Measurements from ENCODE around the gene AGMO.

AGMO gene

DNA sequence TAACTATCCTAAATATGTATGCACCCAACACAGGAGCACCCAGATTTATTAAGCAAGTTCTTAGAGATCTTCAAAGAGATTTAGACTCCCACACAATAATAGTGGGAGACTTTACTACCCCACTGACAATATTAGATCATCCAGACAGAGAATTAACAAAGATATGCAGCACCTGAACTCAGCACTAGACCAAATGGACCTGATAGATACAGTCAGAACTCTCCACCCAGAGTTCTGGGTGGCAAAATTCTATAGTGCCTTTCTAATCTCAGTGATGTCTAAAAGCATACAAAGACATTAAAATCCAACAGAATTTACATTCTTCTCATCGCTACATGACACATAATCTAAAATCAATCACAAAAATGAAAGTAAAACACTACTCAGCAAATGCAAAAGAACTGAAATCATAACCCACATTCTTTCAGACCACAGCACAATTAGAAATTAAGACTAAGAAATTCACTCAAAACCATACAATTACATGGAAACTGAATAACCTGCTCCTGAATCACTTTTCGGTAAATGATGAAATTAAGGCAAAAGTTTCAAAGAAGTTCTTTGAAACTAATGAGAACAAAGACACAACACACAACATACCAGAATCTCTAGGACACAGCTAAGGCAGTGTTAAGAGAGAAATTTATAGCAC, 183.2 kb downstream of the AGMO start:
- TF ChIP-seq, protein P1, sequence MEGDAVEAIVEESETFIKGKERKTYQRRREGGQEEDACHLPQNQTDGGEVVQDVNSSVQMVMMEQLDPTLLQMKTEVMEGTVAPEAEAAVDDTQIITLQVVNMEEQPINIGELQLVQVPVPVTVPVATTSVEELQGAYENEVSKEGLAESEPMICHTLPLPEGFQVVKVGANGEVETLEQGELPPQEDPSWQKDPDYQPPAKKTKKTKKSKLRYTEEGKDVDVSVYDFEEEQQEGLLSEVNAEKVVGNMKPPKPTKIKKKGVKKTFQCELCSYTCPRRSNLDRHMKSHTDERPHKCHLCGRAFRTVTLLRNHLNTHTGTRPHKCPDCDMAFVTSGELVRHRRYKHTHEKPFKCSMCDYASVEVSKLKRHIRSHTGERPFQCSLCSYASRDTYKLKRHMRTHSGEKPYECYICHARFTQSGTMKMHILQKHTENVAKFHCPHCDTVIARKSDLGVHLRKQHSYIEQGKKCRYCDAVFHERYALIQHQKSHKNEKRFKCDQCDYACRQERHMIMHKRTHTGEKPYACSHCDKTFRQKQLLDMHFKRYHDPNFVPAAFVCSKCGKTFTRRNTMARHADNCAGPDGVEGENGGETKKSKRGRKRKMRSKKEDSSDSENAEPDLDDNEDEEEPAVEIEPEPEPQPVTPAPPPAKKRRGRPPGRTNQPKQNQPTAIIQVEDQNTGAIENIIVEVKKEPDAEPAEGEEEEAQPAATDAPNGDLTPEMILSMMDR (IDR thresholded peaks at IDR 0.05), result no peak

DNA sequence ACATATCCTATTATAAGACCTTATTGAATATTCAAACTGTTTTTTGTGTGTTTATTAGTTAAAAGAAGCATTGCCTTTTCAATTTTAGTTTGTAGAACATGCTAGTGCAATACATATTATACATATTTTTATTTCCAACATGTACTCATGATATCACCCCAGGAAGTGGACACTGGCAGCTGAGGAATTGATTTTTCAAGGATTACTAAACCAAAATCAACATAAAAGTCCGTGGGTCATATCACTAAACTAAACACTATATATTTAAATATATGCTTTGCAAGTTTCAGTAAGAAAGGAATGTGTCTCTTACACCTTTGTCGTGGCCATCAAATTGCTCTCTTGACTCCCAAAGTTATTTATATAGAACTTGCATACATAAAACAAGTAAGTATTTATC, 185.2 kb downstream of the AGMO start:
- TF ChIP-seq, protein P1 (IDR thresholded peaks at IDR 0.05), result no peak

DNA sequence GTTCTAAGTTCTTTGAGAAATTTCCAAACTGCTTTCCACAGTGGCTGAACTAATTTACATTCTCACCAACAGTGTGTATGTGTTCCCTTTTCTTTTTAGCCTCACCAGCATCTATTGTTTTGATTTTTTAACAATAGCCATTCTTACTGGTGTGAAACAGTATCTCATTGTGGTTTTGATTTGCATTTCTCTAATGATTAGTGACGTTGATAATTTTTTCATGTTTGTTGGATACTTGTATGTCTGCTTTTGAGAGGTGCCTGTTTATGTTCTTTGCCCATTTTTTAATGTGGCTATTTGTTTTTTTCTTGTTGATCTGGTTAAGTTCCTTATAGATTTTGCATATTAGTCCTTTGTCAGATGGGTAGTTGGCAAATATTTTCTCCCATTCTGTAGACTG, 191.4 kb downstream of the AGMO start:
- TF ChIP-seq, protein P1 (IDR thresholded peaks at IDR 0.05), result no peak

DNA sequence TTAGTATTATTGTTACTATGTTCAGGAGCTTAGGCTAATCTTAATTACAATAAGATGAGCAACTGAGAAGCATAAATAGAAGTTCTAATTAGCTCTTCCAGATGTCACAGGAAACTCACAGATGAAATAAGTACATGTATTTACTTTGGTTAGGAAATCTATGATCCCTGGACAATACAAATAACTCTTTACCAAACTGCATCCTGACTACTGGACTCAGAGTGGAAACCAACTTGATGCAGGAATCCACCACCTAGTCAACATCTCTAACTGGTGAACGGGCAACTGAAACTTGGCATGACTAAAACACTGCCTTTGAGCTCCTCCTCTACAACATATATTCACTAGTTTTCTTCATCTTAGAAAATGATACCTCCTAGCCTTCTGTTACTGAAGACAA, 193.2 kb downstream of the AGMO start:
- TF ChIP-seq, protein P1 (IDR thresholded peaks at IDR 0.05), result no peak

DNA sequence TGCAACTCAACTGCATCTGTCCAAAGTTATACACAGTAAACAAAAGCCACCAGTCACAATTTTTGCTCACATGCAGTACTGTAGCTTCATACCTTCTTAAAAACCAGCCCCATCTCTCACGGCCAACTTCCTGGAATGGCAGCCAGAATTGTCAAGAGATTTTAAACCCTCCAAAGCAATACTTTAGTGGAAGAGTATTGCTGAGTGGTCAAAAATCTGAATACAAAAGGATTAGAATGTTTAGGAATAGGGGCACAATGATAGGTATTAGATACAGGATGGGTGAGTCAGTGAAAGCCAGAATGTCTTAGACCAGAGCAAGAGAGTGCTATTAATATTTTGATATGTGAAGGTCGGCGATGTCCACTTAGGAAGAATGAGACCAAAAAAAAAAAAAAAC, 193.9 kb downstream of the AGMO start:
- TF ChIP-seq, protein P1 (IDR thresholded peaks at IDR 0.05), result no peak

DNA sequence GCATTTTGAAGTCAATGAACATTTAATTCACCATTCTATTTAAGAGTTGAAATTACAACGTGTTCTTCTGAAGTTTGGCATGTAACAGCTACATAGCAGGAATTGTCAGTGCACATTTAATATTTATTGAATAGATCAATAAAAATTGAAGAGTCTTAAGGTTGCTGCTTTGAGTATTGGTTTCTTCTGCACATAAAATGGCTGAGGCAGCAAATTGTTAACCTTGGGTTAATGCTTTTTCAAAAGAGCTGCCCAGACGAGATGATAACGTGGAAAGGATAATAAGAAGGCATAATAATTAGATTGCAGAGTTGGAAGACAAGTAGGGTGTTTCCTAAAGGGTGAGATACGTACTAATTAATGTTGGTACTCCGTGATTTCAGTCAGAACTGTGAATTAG, 203.7 kb downstream of the AGMO start:
- TF ChIP-seq, protein P1 (IDR thresholded peaks at IDR 0.05), result no peak

DNA sequence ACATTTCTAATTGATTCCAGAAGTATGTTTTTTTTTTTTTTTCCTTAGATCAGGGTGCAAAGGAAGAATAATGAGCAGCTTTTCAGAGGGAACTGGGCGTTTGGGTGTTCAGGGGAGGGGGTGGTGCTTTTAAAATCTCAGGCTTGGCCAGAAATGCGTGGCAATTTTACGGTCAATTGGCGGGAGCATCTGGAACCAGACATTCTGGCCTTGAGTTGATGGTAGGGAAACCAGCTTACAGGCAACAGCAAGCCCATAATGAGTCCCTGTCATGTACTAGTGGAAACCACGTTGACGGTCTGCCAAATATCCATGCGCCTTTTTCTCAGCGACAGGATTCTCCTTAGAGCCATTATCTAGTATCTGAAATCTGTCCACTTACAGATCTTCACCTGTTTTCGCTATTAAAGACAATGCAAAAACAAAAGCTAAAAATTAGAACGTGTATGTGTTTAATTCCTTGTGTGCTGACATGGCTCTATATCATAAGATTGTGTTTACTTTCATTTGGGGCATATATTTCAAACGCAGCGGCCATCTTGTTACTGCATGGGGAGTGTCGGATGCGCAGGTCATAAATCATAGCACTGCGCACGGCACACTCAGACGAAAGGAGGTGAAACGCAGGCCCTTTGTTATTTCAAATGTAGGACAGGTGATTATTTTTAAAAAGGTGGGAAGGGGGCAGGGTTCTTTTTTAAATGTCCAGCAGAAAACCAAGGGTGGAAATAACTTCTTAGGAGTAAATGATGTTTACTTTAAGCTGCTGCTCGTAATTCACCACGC, 209.2 kb downstream of the AGMO start:
- TF ChIP-seq, protein P1 (IDR thresholded peaks at IDR 0.05), result no peak
